Breast epithelium (tissue), 3 donors: Measurements from ENCODE around the gene PIGU.

ENCODE experiments used
- POLR2A ChIP-seq: fragments of 450-650 bp; IDR thresholded peaks from one replicate; pipeline ENCODE4 v1.6.1; 2016; ENCODE audit warnings: antibody characterized with exemption, mild to moderate bottlenecking, moderate library complexity
- POLR2AphosphoS5 ChIP-seq, 3 donors: sonication (generic); formaldehyde crosslinking; IDR thresholded peaks; one replicate each; pipeline ENCODE4 v1.6.1; 2017; ENCODE audit warnings: antibody characterized with exemption in 3 of 3
- TF ChIP-seq, protein P1 (sequence below), 3 donors: fragments of 450-650 bp; IDR thresholded peaks; one replicate each; pipeline ENCODE4 v1.5.1; 2016 to 2017; ENCODE audit warnings: antibody characterized with exemption in 3 of 3, mild to moderate bottlenecking in 3 of 3, moderate library complexity in 3 of 3

DNA sequence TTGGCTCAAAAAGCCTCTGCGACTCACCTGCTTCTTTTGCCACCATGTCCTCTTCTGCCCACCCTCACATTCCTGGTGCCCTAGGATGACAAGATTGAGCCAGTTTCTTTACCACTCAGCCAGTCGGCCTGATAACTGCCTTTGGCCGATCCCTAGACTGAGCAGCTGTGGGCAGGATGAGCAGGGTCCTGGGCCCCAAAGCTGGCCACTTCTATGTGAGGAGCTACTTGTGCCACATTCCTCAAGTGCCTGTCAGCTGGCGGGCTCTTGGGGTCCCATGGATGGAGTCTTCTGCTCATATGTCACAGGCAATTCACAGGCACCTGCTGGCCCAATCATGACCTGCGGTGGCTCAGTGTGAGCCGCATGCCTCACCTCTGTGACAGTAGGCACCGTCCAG lies 144.1 kb downstream of the PIGU start:
- TF ChIP-seq, protein P1, sequence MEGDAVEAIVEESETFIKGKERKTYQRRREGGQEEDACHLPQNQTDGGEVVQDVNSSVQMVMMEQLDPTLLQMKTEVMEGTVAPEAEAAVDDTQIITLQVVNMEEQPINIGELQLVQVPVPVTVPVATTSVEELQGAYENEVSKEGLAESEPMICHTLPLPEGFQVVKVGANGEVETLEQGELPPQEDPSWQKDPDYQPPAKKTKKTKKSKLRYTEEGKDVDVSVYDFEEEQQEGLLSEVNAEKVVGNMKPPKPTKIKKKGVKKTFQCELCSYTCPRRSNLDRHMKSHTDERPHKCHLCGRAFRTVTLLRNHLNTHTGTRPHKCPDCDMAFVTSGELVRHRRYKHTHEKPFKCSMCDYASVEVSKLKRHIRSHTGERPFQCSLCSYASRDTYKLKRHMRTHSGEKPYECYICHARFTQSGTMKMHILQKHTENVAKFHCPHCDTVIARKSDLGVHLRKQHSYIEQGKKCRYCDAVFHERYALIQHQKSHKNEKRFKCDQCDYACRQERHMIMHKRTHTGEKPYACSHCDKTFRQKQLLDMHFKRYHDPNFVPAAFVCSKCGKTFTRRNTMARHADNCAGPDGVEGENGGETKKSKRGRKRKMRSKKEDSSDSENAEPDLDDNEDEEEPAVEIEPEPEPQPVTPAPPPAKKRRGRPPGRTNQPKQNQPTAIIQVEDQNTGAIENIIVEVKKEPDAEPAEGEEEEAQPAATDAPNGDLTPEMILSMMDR (IDR thresholded peaks at IDR 0.05): no peak
- TF ChIP-seq POLR2A (no peak), POLR2AphosphoS5 (IDR thresholded peaks at IDR 0.05) (no peak)
